ENCODE measurements around the gene SLBP.

SLBP gene

GRCh38 chr4:1670279-1670678 lies 41.8 kb downstream of the SLBP start:
- FAIRE-seq: no peak

GRCh38 chr4:1669850-1670249 lies 42.3 kb downstream of the SLBP start:
- no peak for FAIRE-seq

GRCh38 chr4:1669270-1669669 lies 42.8 kb downstream of the SLBP start:
- no peak for FAIRE-seq

- FAIRE-seq: no peak
Observed at GRCh38 chr4:1668488-1668840, 43.7 kb downstream of the SLBP start.

- FAIRE-seq: no peak
Observed at GRCh38 chr4:1667273-1667672, 44.8 kb downstream of the SLBP start.

GRCh38 chr4:1666391-1666790 lies 45.7 kb downstream of the SLBP start:
- FAIRE-seq: no peak

- FAIRE-seq: no peak
Observed at GRCh38 chr4:1664141-1664540, 48.0 kb downstream of the SLBP start.

GRCh38 chr4:1663549-1663948 lies 48.6 kb downstream of the SLBP start:
- no peak for FAIRE-seq

- FAIRE-seq: no peak
Observed at GRCh38 chr4:1661695-1662094, 50.4 kb downstream of the SLBP start.

GRCh38 chr4:1660948-1661677 lies 51.0 kb downstream of the SLBP start:
- FAIRE-seq: no peak

GRCh38 chr4:1659104-1660043 lies 52.7 kb downstream of the SLBP start:
- FAIRE-seq: no peak

GRCh38 chr4:1658581-1658980 lies 53.5 kb downstream of the SLBP start:
- FAIRE-seq: no peak

- FAIRE-seq: no peak
Observed at GRCh38 chr4:1658146-1658545, 54.0 kb downstream of the SLBP start.

- no peak for FAIRE-seq
Observed at GRCh38 chr4:1656986-1657385, 55.1 kb downstream of the SLBP start.

GRCh38 chr4:1656132-1656531 lies 56.0 kb downstream of the SLBP start:
- FAIRE-seq: no peak

GRCh38 chr4:1655676-1656075 lies 56.4 kb downstream of the SLBP start:
- no peak for FAIRE-seq

- FAIRE-seq: no peak
Observed at GRCh38 chr4:1655081-1655480, 57.0 kb downstream of the SLBP start.

- no peak for FAIRE-seq
Observed at GRCh38 chr4:1654216-1654955, 57.7 kb downstream of the SLBP start.

- FAIRE-seq: no peak
Observed at GRCh38 chr4:1653776-1654175, 58.3 kb downstream of the SLBP start.

GRCh38 chr4:1652088-1652487 lies 60.0 kb downstream of the SLBP start:
- no peak for FAIRE-seq

- FAIRE-seq: no peak
Observed at GRCh38 chr4:1651609-1652008, 60.5 kb downstream of the SLBP start.

GRCh38 chr4:1648962-1649361 lies 63.2 kb downstream of the SLBP start:
- FAIRE-seq: no peak

- no peak for FAIRE-seq
Observed at GRCh38 chr4:1647432-1647831, 64.7 kb downstream of the SLBP start.

- FAIRE-seq: no peak
Observed at GRCh38 chr4:1646690-1647089, 65.4 kb downstream of the SLBP start.
